Glutamatergic neuron (in vitro differentiated cells): ENCODE results near the gene LAIR1. TPM values are rescaled to one million over a fixed set of nuclear protein-coding genes. Genes with fewer than 3 reads are reported as not detected.
A peak's percentile ranks its signal among the peaks of the same experiment; 100 is the strongest.

Experiments used
- DNase-seq: peaks from one replicate; pipeline ENCODE4 v3.0.0; 2022
- H3K27ac Mint-ChIP-seq: one replicate; pipeline ENCODE4 v1.8.0; 2020; ENCODE audit warnings: mild to moderate bottlenecking, mixed read lengths, inconsistent platforms; ENCODE audit not compliant: unreplicated experiment
- H3K27me3 Mint-ChIP-seq: one replicate; pipeline ENCODE4 v1.8.0; 2020; ENCODE audit warnings: mild to moderate bottlenecking, moderate library complexity, mixed read lengths, inconsistent platforms; ENCODE audit not compliant: unreplicated experiment
- H3K36me3 Mint-ChIP-seq: one replicate; pipeline ENCODE4 v1.8.0; 2020; ENCODE audit warnings: mild to moderate bottlenecking, mixed read lengths, inconsistent platforms; ENCODE audit not compliant: unreplicated experiment
- H3K4me1 Mint-ChIP-seq: one replicate; pipeline ENCODE4 v1.8.0; 2020; ENCODE audit warnings: mild to moderate bottlenecking, low read depth, mixed read lengths, inconsistent platforms; ENCODE audit not compliant: unreplicated experiment
- H3K4me3 Mint-ChIP-seq: one replicate; pipeline ENCODE4 v1.8.0; 2020; ENCODE audit warnings: mild to moderate bottlenecking, mixed read lengths, inconsistent platforms; ENCODE audit not compliant: unreplicated experiment
- H3K9me3 Mint-ChIP-seq: one replicate; pipeline ENCODE4 v1.8.0; 2020; ENCODE audit warnings: mild to moderate bottlenecking, moderate library complexity, mixed read lengths, inconsistent platforms; ENCODE audit not compliant: unreplicated experiment
- long read RNA-seq: library from polyadenylated mRNA; unstranded; transcript quantifications from one replicate; pipeline ENCODE4 v2.0.0, GENCODE V29; 2020; ENCODE audit not compliant: unreplicated experiment
- total RNA-seq: library from RNA; stranded (reverse); fragmentation: NEBNext Ultra II Directional; extraction: Animal tissue kit (Norgen Biotek cat#: 25700); gene quantifications from one replicate; pipeline ENCODE4 v1.2.1, GENCODE V29; 2021; ENCODE audit not compliant: unreplicated experiment
- TF ChIP-seq, protein P1 (sequence below): fragments of 200-600 bp; sonication (generic); IDR thresholded peaks from one replicate; pipeline ENCODE4 v1.5.0; 2021; ENCODE audit not compliant: partially characterized antibody, unreplicated experiment

The LAIR1 gene, protein sequence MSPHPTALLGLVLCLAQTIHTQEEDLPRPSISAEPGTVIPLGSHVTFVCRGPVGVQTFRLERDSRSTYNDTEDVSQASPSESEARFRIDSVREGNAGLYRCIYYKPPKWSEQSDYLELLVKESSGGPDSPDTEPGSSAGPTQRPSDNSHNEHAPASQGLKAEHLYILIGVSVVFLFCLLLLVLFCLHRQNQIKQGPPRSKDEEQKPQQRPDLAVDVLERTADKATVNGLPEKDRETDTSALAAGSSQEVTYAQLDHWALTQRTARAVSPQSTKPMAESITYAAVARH
- not detected for total RNA-seq
- long read RNA-seq, result 0 reads

DNA sequence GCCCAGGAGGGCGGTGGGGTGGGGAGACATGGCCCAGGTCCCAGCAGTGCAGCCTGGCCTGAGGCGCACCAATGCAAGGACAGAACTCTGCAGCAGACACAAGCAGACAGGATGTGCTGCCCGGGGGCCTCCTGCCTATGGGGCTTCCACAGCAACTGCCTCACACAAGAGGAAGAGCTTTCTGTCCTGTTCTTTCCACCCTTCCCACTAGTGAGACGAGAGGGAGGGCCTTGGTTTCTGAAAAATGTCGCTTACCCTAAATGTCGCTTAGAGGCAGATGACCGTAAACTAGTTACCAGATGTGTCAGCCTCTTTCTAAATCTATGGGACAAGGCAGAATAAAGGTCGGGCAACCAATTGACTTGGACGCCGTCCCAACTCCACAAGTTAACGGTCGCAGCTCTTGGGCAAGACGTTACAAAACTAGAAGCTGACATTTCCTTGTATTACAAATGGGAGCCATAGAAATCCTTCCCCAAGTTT lies at the start of gene LAIR1:
Gene LAIR1, minus strand, starts transcription at position 157 of the 483 bp plus-strand sequence. Its CDS starts 127 bp downstream, at position 30.
- Mint-ChIP-seq H3K27ac (no peak within 1 kb of the TSS), H3K4me1 (no peaks in the 10 kb centered on the region), H3K27me3 (no peaks in the 10 kb centered on the region), H3K4me3 (no peak within 1 kb of the TSS), H3K9me3 (peaks cover 1% of the 10 kb centered on the region), H3K36me3 (peaks cover 6% of the 10 kb centered on the region)
- TF ChIP-seq, protein P1, sequence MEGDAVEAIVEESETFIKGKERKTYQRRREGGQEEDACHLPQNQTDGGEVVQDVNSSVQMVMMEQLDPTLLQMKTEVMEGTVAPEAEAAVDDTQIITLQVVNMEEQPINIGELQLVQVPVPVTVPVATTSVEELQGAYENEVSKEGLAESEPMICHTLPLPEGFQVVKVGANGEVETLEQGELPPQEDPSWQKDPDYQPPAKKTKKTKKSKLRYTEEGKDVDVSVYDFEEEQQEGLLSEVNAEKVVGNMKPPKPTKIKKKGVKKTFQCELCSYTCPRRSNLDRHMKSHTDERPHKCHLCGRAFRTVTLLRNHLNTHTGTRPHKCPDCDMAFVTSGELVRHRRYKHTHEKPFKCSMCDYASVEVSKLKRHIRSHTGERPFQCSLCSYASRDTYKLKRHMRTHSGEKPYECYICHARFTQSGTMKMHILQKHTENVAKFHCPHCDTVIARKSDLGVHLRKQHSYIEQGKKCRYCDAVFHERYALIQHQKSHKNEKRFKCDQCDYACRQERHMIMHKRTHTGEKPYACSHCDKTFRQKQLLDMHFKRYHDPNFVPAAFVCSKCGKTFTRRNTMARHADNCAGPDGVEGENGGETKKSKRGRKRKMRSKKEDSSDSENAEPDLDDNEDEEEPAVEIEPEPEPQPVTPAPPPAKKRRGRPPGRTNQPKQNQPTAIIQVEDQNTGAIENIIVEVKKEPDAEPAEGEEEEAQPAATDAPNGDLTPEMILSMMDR, result no peak
- DNase-seq, result no peak

DNA sequence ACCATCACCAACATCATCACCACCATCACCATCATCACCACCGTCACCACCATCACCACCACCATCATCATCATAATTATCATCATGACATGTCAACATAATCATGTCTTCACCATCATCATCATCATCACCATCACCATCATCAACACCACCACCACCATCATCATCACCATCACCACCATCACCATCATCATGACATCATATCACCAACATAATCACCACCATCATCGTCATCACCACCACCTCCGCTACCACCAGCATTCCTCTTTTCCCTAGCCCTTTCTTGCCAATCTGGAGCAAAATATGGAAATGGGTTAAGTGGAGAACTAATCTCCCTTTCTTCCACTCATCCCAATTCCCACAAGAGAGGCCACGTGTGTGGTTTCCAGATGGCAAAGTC lies 49.4 kb upstream of the LAIR1 start:
- H3K4me3 Mint-ChIP-seq, result no peak overlapping the region

DNA sequence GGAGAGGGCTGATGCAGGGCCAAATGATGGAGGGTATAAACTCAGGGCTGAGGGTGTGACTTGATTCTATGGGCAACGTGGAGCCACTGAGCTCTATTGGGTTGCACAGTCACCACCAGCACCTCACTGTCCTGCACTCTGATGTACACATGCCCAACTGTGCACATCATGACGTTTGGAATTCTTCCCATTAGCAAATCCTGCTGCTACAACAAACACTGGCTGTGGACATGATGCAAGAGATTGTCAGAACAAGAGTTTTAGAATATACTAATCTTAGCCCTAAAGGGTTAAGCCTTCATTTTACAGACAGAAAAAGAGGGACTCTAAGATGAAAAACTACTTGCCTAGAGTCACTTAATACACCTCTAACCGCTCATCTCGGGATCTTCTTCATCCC lies 48.1 kb upstream of the LAIR1 start:
- no peak overlapping the region for H3K4me3 Mint-ChIP-seq
- DNase-seq, result no peak
- TF ChIP-seq, protein P1, result no peak
- peaks cover 16% of the 10 kb centered on the region for H3K27me3 Mint-ChIP-seq
- H3K9me3 Mint-ChIP-seq, result peaks cover 13% of the 10 kb centered on the region
- H3K4me1 Mint-ChIP-seq, result peaks cover 11% of the 10 kb centered on the region
- peaks cover 19% of the 10 kb centered on the region for H3K36me3 Mint-ChIP-seq
- no peak overlapping the region for H3K27ac Mint-ChIP-seq

More for the DNA sequence above, 49.4 kb upstream of the LAIR1 start:
- peaks cover 14% of the 10 kb centered on the region for H3K27me3 Mint-ChIP-seq
- DNase-seq, result no peak
- H3K4me1 Mint-ChIP-seq, result peaks cover 16% of the 10 kb centered on the region
- peaks cover 14% of the 10 kb centered on the region for H3K9me3 Mint-ChIP-seq
- TF ChIP-seq, protein P1, result no peak
- H3K36me3 Mint-ChIP-seq, result peaks cover 19% of the 10 kb centered on the region
- H3K27ac Mint-ChIP-seq, result no peak overlapping the region

DNA sequence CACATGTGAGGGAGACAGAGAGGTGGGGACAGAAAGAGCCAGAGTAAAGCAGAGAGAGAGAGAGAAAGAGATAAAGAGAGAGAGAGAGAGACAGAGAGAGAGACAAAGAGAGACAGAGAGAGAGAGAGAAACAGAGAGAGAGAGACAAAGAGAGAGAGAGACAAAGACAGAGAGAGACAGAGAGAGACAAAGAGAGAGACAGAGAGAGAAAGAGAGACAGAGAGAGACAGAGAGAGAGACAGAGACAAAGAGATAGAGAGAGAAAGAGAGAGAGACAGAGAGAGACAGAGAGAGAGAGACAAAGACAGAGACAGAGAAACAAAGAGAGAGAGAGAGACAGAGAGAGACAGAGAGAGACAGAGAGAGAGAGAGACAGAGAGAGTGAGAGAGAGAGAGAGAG lies 46.3 kb upstream of the LAIR1 start:
- Mint-ChIP-seq H3K27ac (no peak overlapping the region), H3K36me3 (peaks cover 13% of the 10 kb centered on the region), H3K4me3 (peak overlapping the region; percentile 59), H3K4me1 (peaks cover 3% of the 10 kb centered on the region), H3K9me3 (peaks cover 9% of the 10 kb centered on the region), H3K27me3 (peaks cover 16% of the 10 kb centered on the region)
- TF ChIP-seq, protein P1, result no peak
- no peak for DNase-seq

DNA sequence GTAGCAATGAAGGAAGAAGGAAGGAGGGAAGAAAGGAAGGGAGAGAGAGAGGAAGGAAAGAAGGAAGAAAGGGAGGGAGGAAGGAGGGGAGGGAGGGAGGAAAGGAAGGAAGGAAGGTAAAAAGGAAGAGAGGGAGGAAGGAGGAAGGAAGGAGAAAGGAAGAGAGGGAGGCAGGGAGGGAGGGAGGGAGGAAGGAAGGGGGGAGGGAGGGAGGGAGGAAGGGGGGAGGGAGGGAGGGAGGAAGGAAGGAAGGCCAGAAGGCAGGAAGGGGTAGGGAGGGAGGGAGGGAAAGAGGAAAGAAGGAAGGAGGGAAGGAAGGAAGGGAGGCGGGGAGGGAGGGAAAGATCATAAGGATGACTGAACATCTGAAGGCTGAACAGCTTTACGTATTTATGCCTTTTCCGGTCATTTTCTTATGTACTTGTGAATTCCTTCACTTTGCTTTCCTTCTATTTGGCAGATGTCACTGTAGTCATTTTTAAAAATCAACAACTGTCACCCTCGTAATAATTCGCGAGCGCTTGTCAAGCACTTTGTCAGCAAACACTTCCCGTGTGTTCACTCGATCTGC lies 43.8 kb upstream of the LAIR1 start:
- Mint-ChIP-seq H3K4me3 (no peak overlapping the region), H3K4me1 (peaks cover 3% of the 10 kb centered on the region), H3K27ac (no peak overlapping the region), H3K36me3 (peaks cover 7% of the 10 kb centered on the region), H3K9me3 (peaks cover 10% of the 10 kb centered on the region), H3K27me3 (peaks cover 13% of the 10 kb centered on the region)
- no peak for DNase-seq
- TF ChIP-seq, protein P1, result no peak
